HEK293 (cell line): ENCODE data around the gene UBA52.

Source experiments
- CTCF ChIA-PET: fragments of 350-600 bp; formaldehyde crosslinking; extraction: SDS; loops from one replicate; lab custom pipeline; 2021; ENCODE audit warnings: antibody characterized with exemption; lab: Yijun Ruan, JAX
- POLR2A ChIA-PET: fragments of 300-600 bp; formaldehyde crosslinking; extraction: SDS; loops from one replicate; lab custom pipeline; 2020; ENCODE audit warnings: antibody characterized with exemption, inconsistent platforms; lab: Yijun Ruan, JAX
- H3K27ac ChIP-seq: fragments of 200-500 bp; sonication (Bioruptor generic); 2 replicates; pipeline ENCODE4 v1.5.1; 2014; ENCODE audit warnings: low read depth, low read length, control low read depth, inconsistent platforms; ENCODE audit errors: extremely low read depth
- H3K36me3 ChIP-seq, 2 experiments: fragments of 200-500 bp in 1 of 2; sonication (Bioruptor generic) in 1 of 2; 1 replicate in 1 of 2; 2 replicates in 1 of 2; pipeline ENCODE4 v1.5.1; 2014 to 2017; ENCODE audit warnings: inconsistent platforms in 2 of 2, low read length in 2 of 2; ENCODE audit not compliant: control insufficient read depth in 2 of 2, insufficient read depth in 1 of 2
- H3K4me1 ChIP-seq: fragments of 200-500 bp; sonication (Bioruptor generic); 2 replicates; pipeline ENCODE4 v1.5.1; 2014; ENCODE audit warnings: mild to moderate bottlenecking, low read length, inconsistent platforms; ENCODE audit not compliant: control insufficient read depth, insufficient read depth
- H3K4me3 ChIP-seq: 2 replicates; pipeline ENCODE4 v1.5.1; 2011; ENCODE audit warnings: low read depth, mild to moderate bottlenecking, control low read depth, low read length, moderate library complexity
- H3K9me3 ChIP-seq: fragments of 200-500 bp; sonication (Bioruptor generic); 2 replicates; pipeline ENCODE4 v1.5.1; 2014; ENCODE audit warnings: low read depth, low read length, inconsistent platforms; ENCODE audit not compliant: control insufficient read depth, insufficient read depth
- GLIS1 ChIP-seq: fragments of 450-650 bp; formaldehyde crosslinking; IDR thresholded peaks from 2 replicates; pipeline ENCODE4 v1.5.1; 2016; ENCODE audit warnings: missing biosample characterization, missing genetic modification characterization
- GLIS2 ChIP-seq: fragments of 450-650 bp; formaldehyde crosslinking; IDR thresholded peaks from 2 replicates; pipeline ENCODE4 v1.5.1; 2016; ENCODE audit warnings: missing biosample characterization, missing genetic modification characterization
- HIC1 ChIP-seq: fragments of 450-650 bp; formaldehyde crosslinking; IDR thresholded peaks from 2 replicates; pipeline ENCODE4 v1.5.1; 2016; ENCODE audit warnings: missing biosample characterization, missing genetic modification characterization
- KLF1 ChIP-seq: fragments of 450-650 bp; formaldehyde crosslinking; IDR thresholded peaks from 2 replicates; pipeline ENCODE4 v1.5.1; 2016; ENCODE audit warnings: missing biosample characterization, missing genetic modification characterization
- KLF8 ChIP-seq: fragments of 450-650 bp; formaldehyde crosslinking; IDR thresholded peaks from 2 replicates; pipeline ENCODE4 v1.5.1; 2016; ENCODE audit warnings: missing biosample characterization, missing genetic modification characterization
- WT1 ChIP-seq: fragments of 450-650 bp; formaldehyde crosslinking; IDR thresholded peaks from 2 replicates; pipeline ENCODE4 v1.5.1; 2016; ENCODE audit warnings: missing biosample characterization, missing genetic modification characterization
- ZBTB1 ChIP-seq: fragments of 450-650 bp; formaldehyde crosslinking; IDR thresholded peaks from 2 replicates; pipeline ENCODE4 v1.5.1; 2016; ENCODE audit warnings: missing biosample characterization, missing genetic modification characterization
- ZBTB8A ChIP-seq: fragments of 450-650 bp; formaldehyde crosslinking; IDR thresholded peaks from 2 replicates; pipeline ENCODE4 v1.5.1; 2016; ENCODE audit warnings: missing biosample characterization, missing genetic modification characterization
- ZFHX2 ChIP-seq: fragments of 450-650 bp; formaldehyde crosslinking; conservative IDR thresholded peaks from 2 replicates; pipeline ENCODE4 v1.5.1; 2016; ENCODE audit warnings: missing biosample characterization, missing genetic modification characterization
- ZNF175 ChIP-seq: fragments of 450-650 bp; formaldehyde crosslinking; IDR thresholded peaks from 2 replicates; pipeline ENCODE4 v1.5.1; 2016; ENCODE audit warnings: missing biosample characterization, missing genetic modification characterization
- ZNF341 ChIP-seq: fragments of 450-650 bp; formaldehyde crosslinking; IDR thresholded peaks from 2 replicates; pipeline ENCODE4; 2016; ENCODE audit warnings: low read depth, missing biosample characterization, missing genetic modification characterization
- ZNF354C ChIP-seq: fragments of 450-650 bp; formaldehyde crosslinking; IDR thresholded peaks from 2 replicates; pipeline ENCODE4 v1.5.1; 2016; ENCODE audit warnings: missing biosample characterization, missing genetic modification characterization, low read depth, borderline replicate concordance
- ZNF510 ChIP-seq: fragments of 450-650 bp; formaldehyde crosslinking; IDR thresholded peaks from 2 replicates; pipeline ENCODE4 v1.5.1; 2018; ENCODE audit warnings: mild to moderate bottlenecking, missing genetic modification characterization, missing biosample characterization; ENCODE audit not compliant: insufficient replicate concordance
- ZNF530 ChIP-seq: fragments of 450-650 bp; formaldehyde crosslinking; IDR thresholded peaks from 2 replicates; pipeline ENCODE4 v1.5.1; 2016; ENCODE audit warnings: low read depth, missing biosample characterization, missing genetic modification characterization
- ZNF549 ChIP-seq: fragments of 450-650 bp; IDR thresholded peaks from 2 replicates; pipeline ENCODE4 v1.5.1; 2018; ENCODE audit warnings: missing biosample characterization, missing genetic modification characterization, mild to moderate bottlenecking, inconsistent platforms, moderate library complexity
- ZNF610 ChIP-seq: fragments of 450-650 bp; formaldehyde crosslinking; IDR thresholded peaks from 2 replicates; pipeline ENCODE4 v1.5.1; 2016; ENCODE audit warnings: missing biosample characterization, missing genetic modification characterization, borderline replicate concordance
- ZNF670 ChIP-seq: fragments of 450-650 bp; formaldehyde crosslinking; IDR thresholded peaks from 2 replicates; pipeline ENCODE4 v1.5.1; 2016; ENCODE audit warnings: missing biosample characterization, missing genetic modification characterization, low read depth
- ZNF768 ChIP-seq: fragments of 450-650 bp; formaldehyde crosslinking; IDR thresholded peaks from 2 replicates; pipeline ENCODE4 v1.5.1; 2018; ENCODE audit warnings: missing biosample characterization, mild to moderate bottlenecking, missing genetic modification characterization
- ZNF777 ChIP-seq: fragments of 450-650 bp; formaldehyde crosslinking; IDR thresholded peaks from 2 replicates; pipeline ENCODE4 v1.5.1; 2017; ENCODE audit warnings: missing biosample characterization, missing genetic modification characterization, borderline replicate concordance
- TF ChIP-seq, protein P1 (sequence below): fragments of 450-650 bp; formaldehyde crosslinking; conservative IDR thresholded peaks from 2 replicates; pipeline ENCODE4 v1.5.1; 2016; ENCODE audit warnings: low read depth, missing biosample characterization, missing genetic modification characterization
- TF ChIP-seq, protein P2 (sequence below): fragments of 450-650 bp; formaldehyde crosslinking; IDR thresholded peaks from 2 replicates; pipeline ENCODE4 v1.5.1; 2016; ENCODE audit warnings: missing biosample characterization, missing genetic modification characterization
- TF ChIP-seq, protein P3 (sequence below): fragments of 450-650 bp; formaldehyde crosslinking; IDR thresholded peaks from 2 replicates; pipeline ENCODE4 v1.5.1; 2016; ENCODE audit warnings: missing biosample characterization, missing genetic modification characterization, low read depth
- TF ChIP-seq, protein P4 (sequence below): fragments of 450-650 bp; formaldehyde crosslinking; IDR thresholded peaks from 2 replicates; pipeline ENCODE4 v1.5.1; 2016; ENCODE audit warnings: missing biosample characterization, missing genetic modification characterization

Gene UBA52

GRCh38 chr19:18603958-18604819 is 32.5 kb downstream of the UBA52 start:
- POLR2A ChIA-PET: interaction anchor here (1.1 kb wide), 1 partner anchor 15 kb away, joined by 8 read pairs; no protein-coding TSS in a partner anchor
- no peak overlapping the region for H3K4me3 ChIP-seq
- CTCF ChIA-PET: interaction anchor here (1.1 kb wide), 1 partner anchor 73 kb away, joined by 6 read pairs; no protein-coding TSS in a partner anchor
- no peaks in the 10 kb centered on the region for H3K9me3 ChIP-seq
- no peak overlapping the region for H3K27ac ChIP-seq
- no peaks in the 10 kb centered on the region; the same call in 1 of the 2 replicates for H3K4me1 ChIP-seq
- H3K36me3 ChIP-seq: no peaks in the 10 kb centered on the region
- TF ChIP-seq ZNF549 (tag by site-specific recombination): no peak
- TF ChIP-seq, protein P1, sequence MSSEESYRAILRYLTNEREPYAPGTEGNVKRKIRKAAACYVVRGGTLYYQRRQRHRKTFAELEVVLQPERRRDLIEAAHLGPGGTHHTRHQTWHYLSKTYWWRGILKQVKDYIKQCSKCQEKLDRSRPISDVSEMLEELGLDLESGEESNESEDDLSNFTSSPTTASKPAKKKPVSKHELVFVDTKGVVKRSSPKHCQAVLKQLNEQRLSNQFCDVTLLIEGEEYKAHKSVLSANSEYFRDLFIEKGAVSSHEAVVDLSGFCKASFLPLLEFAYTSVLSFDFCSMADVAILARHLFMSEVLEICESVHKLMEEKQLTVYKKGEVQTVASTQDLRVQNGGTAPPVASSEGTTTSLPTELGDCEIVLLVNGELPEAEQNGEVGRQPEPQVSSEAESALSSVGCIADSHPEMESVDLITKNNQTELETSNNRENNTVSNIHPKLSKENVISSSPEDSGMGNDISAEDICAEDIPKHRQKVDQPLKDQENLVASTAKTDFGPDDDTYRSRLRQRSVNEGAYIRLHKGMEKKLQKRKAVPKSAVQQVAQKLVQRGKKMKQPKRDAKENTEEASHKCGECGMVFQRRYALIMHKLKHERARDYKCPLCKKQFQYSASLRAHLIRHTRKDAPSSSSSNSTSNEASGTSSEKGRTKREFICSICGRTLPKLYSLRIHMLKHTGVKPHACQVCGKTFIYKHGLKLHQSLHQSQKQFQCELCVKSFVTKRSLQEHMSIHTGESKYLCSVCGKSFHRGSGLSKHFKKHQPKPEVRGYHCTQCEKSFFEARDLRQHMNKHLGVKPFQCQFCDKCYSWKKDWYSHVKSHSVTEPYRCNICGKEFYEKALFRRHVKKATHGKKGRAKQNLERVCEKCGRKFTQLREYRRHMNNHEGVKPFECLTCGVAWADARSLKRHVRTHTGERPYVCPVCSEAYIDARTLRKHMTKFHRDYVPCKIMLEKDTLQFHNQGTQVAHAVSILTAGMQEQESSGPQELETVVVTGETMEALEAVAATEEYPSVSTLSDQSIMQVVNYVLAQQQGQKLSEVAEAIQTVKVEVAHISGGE (tag by site-specific recombination): no peak
- TF ChIP-seq ZNF610 (tag by site-specific recombination): no peak
- TF ChIP-seq ZFHX2 (tag by site-specific recombination): peak; percentile 19; the same call in 1 of the 2 replicates
- TF ChIP-seq ZNF354C (tag by site-specific recombination): no peak
- TF ChIP-seq ZNF510: no peak
- no peak for TF ChIP-seq ZNF530 (tag by site-specific recombination)
- TF ChIP-seq, protein P2, sequence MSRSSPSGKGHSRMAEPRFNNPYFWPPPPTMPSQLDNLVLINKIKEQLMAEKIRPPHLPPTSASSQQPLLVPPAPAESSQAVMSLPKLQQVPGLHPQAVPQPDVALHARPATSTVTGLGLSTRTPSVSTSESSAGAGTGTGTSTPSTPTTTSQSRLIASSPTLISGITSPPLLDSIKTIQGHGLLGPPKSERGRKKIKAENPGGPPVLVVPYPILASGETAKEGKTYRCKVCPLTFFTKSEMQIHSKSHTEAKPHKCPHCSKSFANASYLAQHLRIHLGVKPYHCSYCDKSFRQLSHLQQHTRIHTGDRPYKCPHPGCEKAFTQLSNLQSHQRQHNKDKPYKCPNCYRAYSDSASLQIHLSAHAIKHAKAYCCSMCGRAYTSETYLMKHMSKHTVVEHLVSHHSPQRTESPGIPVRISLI (tag by site-specific recombination): no peak
- no peak for TF ChIP-seq ZNF175 (tag by site-specific recombination)
- TF ChIP-seq, protein P3, sequence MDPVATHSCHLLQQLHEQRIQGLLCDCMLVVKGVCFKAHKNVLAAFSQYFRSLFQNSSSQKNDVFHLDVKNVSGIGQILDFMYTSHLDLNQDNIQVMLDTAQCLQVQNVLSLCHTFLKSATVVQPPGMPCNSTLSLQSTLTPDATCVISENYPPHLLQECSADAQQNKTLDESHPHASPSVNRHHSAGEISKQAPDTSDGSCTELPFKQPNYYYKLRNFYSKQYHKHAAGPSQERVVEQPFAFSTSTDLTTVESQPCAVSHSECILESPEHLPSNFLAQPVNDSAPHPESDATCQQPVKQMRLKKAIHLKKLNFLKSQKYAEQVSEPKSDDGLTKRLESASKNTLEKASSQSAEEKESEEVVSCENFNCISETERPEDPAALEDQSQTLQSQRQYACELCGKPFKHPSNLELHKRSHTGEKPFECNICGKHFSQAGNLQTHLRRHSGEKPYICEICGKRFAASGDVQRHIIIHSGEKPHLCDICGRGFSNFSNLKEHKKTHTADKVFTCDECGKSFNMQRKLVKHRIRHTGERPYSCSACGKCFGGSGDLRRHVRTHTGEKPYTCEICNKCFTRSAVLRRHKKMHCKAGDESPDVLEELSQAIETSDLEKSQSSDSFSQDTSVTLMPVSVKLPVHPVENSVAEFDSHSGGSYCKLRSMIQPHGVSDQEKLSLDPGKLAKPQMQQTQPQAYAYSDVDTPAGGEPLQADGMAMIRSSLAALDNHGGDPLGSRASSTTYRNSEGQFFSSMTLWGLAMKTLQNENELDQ (tag by site-specific recombination): no peak
- TF ChIP-seq ZNF768: no peak
- no peak for TF ChIP-seq ZBTB8A (tag by site-specific recombination)
- no peak for TF ChIP-seq ZNF777 (tag by site-specific recombination)
- peak; percentile 27; the same call in 1 of the 2 replicates for TF ChIP-seq GLIS2
- no peak for TF ChIP-seq ZNF670 (tag by site-specific recombination)
- peak; percentile 30; the same call in 1 of the 2 replicates for TF ChIP-seq GLIS1 (tag by site-specific recombination)
- TF ChIP-seq WT1 (tag by site-specific recombination): no peak
- no peak for TF ChIP-seq ZBTB1 (tag by site-specific recombination)
- TF ChIP-seq KLF8: peak; percentile 28; the same call in 1 of the 2 replicates
- peak; percentile 24; the same call in 1 of the 2 replicates for TF ChIP-seq HIC1 (tag by site-specific recombination)
- peak; percentile 63 for TF ChIP-seq ZNF341
- TF ChIP-seq KLF1: peak; percentile 98
- TF ChIP-seq, protein P4, sequence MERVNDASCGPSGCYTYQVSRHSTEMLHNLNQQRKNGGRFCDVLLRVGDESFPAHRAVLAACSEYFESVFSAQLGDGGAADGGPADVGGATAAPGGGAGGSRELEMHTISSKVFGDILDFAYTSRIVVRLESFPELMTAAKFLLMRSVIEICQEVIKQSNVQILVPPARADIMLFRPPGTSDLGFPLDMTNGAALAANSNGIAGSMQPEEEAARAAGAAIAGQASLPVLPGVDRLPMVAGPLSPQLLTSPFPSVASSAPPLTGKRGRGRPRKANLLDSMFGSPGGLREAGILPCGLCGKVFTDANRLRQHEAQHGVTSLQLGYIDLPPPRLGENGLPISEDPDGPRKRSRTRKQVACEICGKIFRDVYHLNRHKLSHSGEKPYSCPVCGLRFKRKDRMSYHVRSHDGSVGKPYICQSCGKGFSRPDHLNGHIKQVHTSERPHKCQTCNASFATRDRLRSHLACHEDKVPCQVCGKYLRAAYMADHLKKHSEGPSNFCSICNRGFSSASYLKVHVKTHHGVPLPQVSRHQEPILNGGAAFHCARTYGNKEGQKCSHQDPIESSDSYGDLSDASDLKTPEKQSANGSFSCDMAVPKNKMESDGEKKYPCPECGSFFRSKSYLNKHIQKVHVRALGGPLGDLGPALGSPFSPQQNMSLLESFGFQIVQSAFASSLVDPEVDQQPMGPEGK: 0 out of 2 replicates have a peak, but pooled peaks have one; percentile 12
